Measurements from ENCODE around the gene ARHGEF10L.

ARHGEF10L gene

DNA sequence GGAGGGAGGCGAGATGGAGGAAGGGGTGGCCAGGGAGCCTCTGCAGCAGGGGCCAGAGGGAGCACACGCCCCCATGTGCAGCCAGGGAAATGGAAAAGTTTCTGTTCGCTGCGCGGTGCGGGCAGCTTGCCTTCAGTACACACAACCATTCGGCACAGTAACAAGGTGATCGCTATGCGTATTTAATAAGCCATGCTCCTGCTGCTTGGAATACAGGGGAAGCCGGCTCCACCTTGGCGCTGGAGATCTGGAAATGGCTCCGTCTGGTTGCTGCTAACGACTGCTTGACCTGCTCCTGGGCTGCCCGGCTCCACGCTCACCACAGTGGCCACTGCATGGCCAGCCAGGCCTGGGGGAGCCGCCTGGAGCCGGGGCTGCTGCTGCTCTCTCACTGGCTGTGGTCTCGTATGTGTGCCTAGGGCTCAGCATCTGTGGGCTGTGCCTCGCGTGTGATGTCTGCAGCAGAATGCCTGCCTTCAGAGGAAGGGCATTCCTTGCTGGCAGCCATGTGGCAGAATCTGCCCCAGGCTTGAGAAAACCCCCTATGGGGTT is 129.2 kb downstream of the ARHGEF10L start:
- Histone ChIP-seq H3K79me2 (ENCODE audit: insufficient read depth, low read length) (no peaks in the 10 kb centered on the region), H4K20me1 (ENCODE audit: insufficient read depth, low read length) (no peaks in the 10 kb centered on the region), H3K4me1 (ENCODE audit: insufficient read depth, low read length) (no peaks in the 10 kb centered on the region), H2AFZ (ENCODE audit: low read depth, low read length) (no peak overlapping the region), H3K9ac (ENCODE audit: low read depth, low read length) (no peak overlapping the region), H3K4me3 (ENCODE audit: low read depth in 1 of 2, low read length in 2 of 2) (no peak overlapping the region), H3K27ac (ENCODE audit: low read length) (no peak overlapping the region), H3K9me3 (ENCODE audit: insufficient read depth, low read length, severe bottlenecking) (no peaks in the 10 kb centered on the region), H3K27me3 (ENCODE audit: insufficient read depth, low read length, poor library complexity) (no peaks in the 10 kb centered on the region), H3K36me3 (ENCODE audit: insufficient read depth, low read length) (no peaks in the 10 kb centered on the region), H3K4me2 (ENCODE audit: insufficient read depth, low read length) (no peak overlapping the region)
- ATAC-seq (ENCODE audit: insufficient read depth, low read depth) = no peak
- no peak for DNase-seq
- TF ChIP-seq EZH2 (IDR thresholded peaks at IDR 0.05; ENCODE audit: borderline replicate concordance, low read depth, low read length, severe bottlenecking) = no peak
- TF ChIP-seq, protein P1, sequence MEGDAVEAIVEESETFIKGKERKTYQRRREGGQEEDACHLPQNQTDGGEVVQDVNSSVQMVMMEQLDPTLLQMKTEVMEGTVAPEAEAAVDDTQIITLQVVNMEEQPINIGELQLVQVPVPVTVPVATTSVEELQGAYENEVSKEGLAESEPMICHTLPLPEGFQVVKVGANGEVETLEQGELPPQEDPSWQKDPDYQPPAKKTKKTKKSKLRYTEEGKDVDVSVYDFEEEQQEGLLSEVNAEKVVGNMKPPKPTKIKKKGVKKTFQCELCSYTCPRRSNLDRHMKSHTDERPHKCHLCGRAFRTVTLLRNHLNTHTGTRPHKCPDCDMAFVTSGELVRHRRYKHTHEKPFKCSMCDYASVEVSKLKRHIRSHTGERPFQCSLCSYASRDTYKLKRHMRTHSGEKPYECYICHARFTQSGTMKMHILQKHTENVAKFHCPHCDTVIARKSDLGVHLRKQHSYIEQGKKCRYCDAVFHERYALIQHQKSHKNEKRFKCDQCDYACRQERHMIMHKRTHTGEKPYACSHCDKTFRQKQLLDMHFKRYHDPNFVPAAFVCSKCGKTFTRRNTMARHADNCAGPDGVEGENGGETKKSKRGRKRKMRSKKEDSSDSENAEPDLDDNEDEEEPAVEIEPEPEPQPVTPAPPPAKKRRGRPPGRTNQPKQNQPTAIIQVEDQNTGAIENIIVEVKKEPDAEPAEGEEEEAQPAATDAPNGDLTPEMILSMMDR (IDR thresholded peaks at IDR 0.05; ENCODE audit: borderline replicate concordance, extremely low read depth, low read length, poor library complexity, severe bottlenecking) = no peak

GRCh38 chr1:17669305-17669704 is 129.8 kb downstream of the ARHGEF10L start:
- no peaks in the 10 kb centered on the region for H3K79me2 ChIP-seq (ENCODE audit: insufficient read depth, low read length)
- DNase-seq (no peak), ATAC-seq (ENCODE audit: insufficient read depth, low read depth) (no peak)
- H3K27ac ChIP-seq (ENCODE audit: low read length) = no peak overlapping the region
- no peak overlapping the region for H3K4me2 ChIP-seq (ENCODE audit: insufficient read depth, low read length)
- H3K4me3 ChIP-seq (ENCODE audit: low read depth in 1 of 2, low read length in 2 of 2) = no peak overlapping the region
- H4K20me1 ChIP-seq (ENCODE audit: insufficient read depth, low read length) = peaks cover 3% of the 10 kb centered on the region; the same call in 1 of the 2 replicates
- no peaks in the 10 kb centered on the region for H3K9me3 ChIP-seq (ENCODE audit: insufficient read depth, low read length, severe bottlenecking)
- no peak overlapping the region for H2AFZ ChIP-seq (ENCODE audit: low read depth, low read length)
- no peaks in the 10 kb centered on the region for H3K4me1 ChIP-seq (ENCODE audit: insufficient read depth, low read length)
- no peak overlapping the region for H3K9ac ChIP-seq (ENCODE audit: low read depth, low read length)
- no peaks in the 10 kb centered on the region for H3K36me3 ChIP-seq (ENCODE audit: insufficient read depth, low read length)
- H3K27me3 ChIP-seq (ENCODE audit: insufficient read depth, low read length, poor library complexity) = no peaks in the 10 kb centered on the region
- TF ChIP-seq EZH2 (IDR thresholded peaks at IDR 0.05; ENCODE audit: borderline replicate concordance, low read depth, low read length, severe bottlenecking) = no peak
- TF ChIP-seq, protein P1 (IDR thresholded peaks at IDR 0.05; ENCODE audit: borderline replicate concordance, extremely low read depth, low read length, poor library complexity, severe bottlenecking) = no peak

- H3K9ac ChIP-seq (ENCODE audit: low read depth, low read length) = no peak overlapping the region
- TF ChIP-seq EZH2 (IDR thresholded peaks at IDR 0.05; ENCODE audit: borderline replicate concordance, low read depth, low read length, severe bottlenecking) = no peak
- TF ChIP-seq, protein P1 (IDR thresholded peaks at IDR 0.05; ENCODE audit: borderline replicate concordance, extremely low read depth, low read length, poor library complexity, severe bottlenecking) = no peak
- H3K9me3 ChIP-seq (ENCODE audit: insufficient read depth, low read length, severe bottlenecking) = no peaks in the 10 kb centered on the region
- no peak overlapping the region for H2AFZ ChIP-seq (ENCODE audit: low read depth, low read length)
- no peaks in the 10 kb centered on the region for H3K4me1 ChIP-seq (ENCODE audit: insufficient read depth, low read length)
- ATAC-seq (ENCODE audit: insufficient read depth, low read depth) (no peak), DNase-seq (no peak)
- H3K4me2 ChIP-seq (ENCODE audit: insufficient read depth, low read length) = no peak overlapping the region
- no peaks in the 10 kb centered on the region for H3K27me3 ChIP-seq (ENCODE audit: insufficient read depth, low read length, poor library complexity)
- H3K27ac ChIP-seq (ENCODE audit: low read length) = no peak overlapping the region
- H3K4me3 ChIP-seq (ENCODE audit: low read depth in 1 of 2, low read length in 2 of 2) = no peak overlapping the region
- no peaks in the 10 kb centered on the region for H3K79me2 ChIP-seq (ENCODE audit: insufficient read depth, low read length)
- peaks cover 5% of the 10 kb centered on the region; the same call in 1 of the 2 replicates for H4K20me1 ChIP-seq (ENCODE audit: insufficient read depth, low read length)
- no peaks in the 10 kb centered on the region for H3K36me3 ChIP-seq (ENCODE audit: insufficient read depth, low read length)
Measured at GRCh38 chr1:17669866-17670451, 130.5 kb downstream of the ARHGEF10L start.
